ENCODE results near the gene CPNE7. TPM values are rescaled to one million over a fixed set of nuclear protein-coding genes. Genes with fewer than 3 reads are reported as not detected.

The CPNE7 gene
- total and polyA plus RNA-seq, 2 of the 8 experiments (the other 6 are each of a cell fraction or from before 2014, with no cell fraction given), result 10.0 to 23.7 TPM

DNA sequence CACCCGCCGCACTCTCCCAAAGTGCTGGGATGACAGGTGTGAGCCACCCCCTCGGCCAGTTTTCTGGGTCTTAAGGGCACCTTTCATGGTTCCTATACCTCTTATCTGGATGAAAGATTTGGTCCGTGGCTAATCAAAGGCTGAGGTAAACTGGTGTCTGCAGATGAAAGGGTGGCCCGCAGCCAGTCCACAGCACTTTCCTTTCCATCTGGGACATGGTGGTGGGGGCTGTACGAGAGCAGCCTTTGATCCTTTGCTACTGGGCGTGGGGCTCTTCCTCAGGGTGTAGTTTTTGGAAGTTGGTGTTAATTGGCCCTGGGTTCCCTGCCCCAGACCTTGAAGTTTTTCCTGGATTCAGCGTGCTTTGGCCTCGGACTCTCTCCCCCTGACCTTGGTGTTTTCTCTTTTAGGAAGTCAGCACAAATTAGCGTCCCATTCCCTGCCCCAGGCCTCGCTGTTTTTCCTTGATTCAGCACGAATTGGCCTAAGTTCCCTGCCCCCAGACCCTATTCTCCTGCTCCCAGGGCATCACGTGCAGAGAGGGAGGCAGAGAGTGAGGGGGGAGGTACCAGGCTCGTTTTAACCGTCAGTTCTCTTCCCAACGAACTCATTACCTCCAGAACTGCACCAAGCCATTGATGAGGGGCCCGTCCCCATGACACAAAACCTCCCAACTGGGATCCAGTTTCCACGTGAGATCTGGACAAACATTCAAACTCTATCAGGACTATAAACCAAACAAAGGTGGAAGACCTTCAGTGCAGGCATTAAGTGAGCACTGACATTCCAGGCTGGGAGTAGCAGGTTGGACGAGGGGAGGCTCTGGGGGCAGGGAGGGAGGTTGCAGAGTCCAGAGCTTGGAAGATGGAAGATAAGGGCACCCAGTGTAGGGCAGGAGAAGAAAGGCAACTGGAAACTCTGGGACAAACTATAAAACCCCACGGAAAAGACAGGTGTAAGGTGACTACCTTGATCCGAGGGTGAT, 49.5 kb downstream of the CPNE7 start:
- CTCF ChIA-PET (ENCODE audit: partially characterized antibody), result interaction anchor here (5.8 kb wide), 1 partner anchor 10 kb away, joined by 46 read pairs; the partner anchor contains the start of gene DPEP1
- Histone ChIP-seq H3K27me3 (replicated peaks in 1 of 4; ENCODE audit: control insufficient read depth in 3 of 4, extremely low read depth in 1 of 4, insufficient read depth in 3 of 4, low read length in 3 of 4) (peaks cover 0 to 15% (median 7%) of the 10 kb centered on the region in 4 experiments; a peak in 5 of 7 replicates), H2BK15ac (ENCODE audit: low read length) (no peak overlapping the region), H3K79me2 (ENCODE audit: control insufficient read depth in 1 of 2, insufficient read depth in 2 of 2, low read length in 2 of 2) (no peaks in the 10 kb centered on the region), H2BK5ac (ENCODE audit: low read depth, low read length) (no peak overlapping the region), H3K27ac (ENCODE audit: low read depth, low read length) (no peak overlapping the region), H2AK5ac (ENCODE audit: low read depth, low read length) (0 out of 2 replicates have a peak overlapping the region, but pooled peaks have one; percentile 65), H3K4me3 (ENCODE audit: extremely low read depth in 1 of 4, insufficient read depth in 2 of 4, low read depth in 3 of 4, low read length in 4 of 4) (no peak overlapping the region), H4K91ac (replicated peaks; ENCODE audit: insufficient read length, low read length) (no peak overlapping the region), H4K20me1 (replicated peaks in 1 of 2; ENCODE audit: control insufficient read depth in 1 of 2, insufficient read depth in 2 of 2, low read length in 2 of 2) (no peaks in the 10 kb centered on the region), H3K36me3 (ENCODE audit: control insufficient read depth in 2 of 4, insufficient read depth in 4 of 4, low read length in 3 of 4) (no peaks in the 10 kb centered on the region), H2BK20ac (ENCODE audit: low read length) (no peak overlapping the region), H3K4me1 (replicated peaks in 1 of 4; ENCODE audit: control insufficient read depth in 3 of 4, insufficient read depth in 4 of 4, low read length in 3 of 4) (peaks cover 0 to 19% (median 5%) of the 10 kb centered on the region in 4 experiments; a peak in 5 of 7 replicates), H4K8ac (ENCODE audit: extremely low read depth, insufficient read depth, low read length) (peak overlapping the region; percentile 39; the same call in 1 of the 2 replicates), H2BK12ac (ENCODE audit: low read depth, low read length) (0 out of 2 replicates have a peak overlapping the region, but pooled peaks have one; percentile 17), H4K5ac (ENCODE audit: insufficient read length, low read depth, low read length) (no peak overlapping the region), H3K56ac (replicated peaks; ENCODE audit: insufficient read length, low read depth, low read length) (no peak overlapping the region), H2AFZ (ENCODE audit: low read length) (no peak overlapping the region), H3K23me2 (ENCODE audit: low read depth, low read length) (no peaks in the 10 kb centered on the region), H3K9ac (replicated peaks in 1 of 4; ENCODE audit: extremely low read depth in 1 of 4, low read depth in 3 of 4, low read length in 3 of 4) (no peak overlapping the region), H3K4me2 (ENCODE audit: insufficient read depth in 1 of 2, low read depth in 2 of 2, low read length in 2 of 2) (no peak overlapping the region; a peak in 1 of 4 replicates), H3K4ac (replicated peaks; ENCODE audit: insufficient read length, low read depth, low read length) (no peak overlapping the region), H3K23ac (ENCODE audit: insufficient read length) (no peak overlapping the region), H3K14ac (ENCODE audit: insufficient read length) (no peak overlapping the region), H3K18ac (ENCODE audit: extremely low read depth, low read length) (no peak overlapping the region), H3K9me3 (ENCODE audit: insufficient read depth in 2 of 2, low read depth in 1 of 2, low read length in 1 of 2) (peaks cover 0 to 5% of the 10 kb centered on the region in 2 experiments; a peak in 2 of 4 replicates), H2BK120ac (replicated peaks; ENCODE audit: low read depth, low read length) (no peak overlapping the region), H3K79me1 (ENCODE audit: low read depth, low read length) (no peaks in the 10 kb centered on the region)
- DNase-seq (ENCODE audit: low read depth in 1 of 2, low spot score in 2 of 2), result no peak
- no peak for TF ChIP-seq SIRT6 (IDR thresholded peaks at IDR 0.05; ENCODE audit: low read length)
- no peak for TF ChIP-seq CHD2 (IDR thresholded peaks at IDR 0.05; ENCODE audit: low read length)
- TF ChIP-seq GTF2F1 (IDR thresholded peaks at IDR 0.05; ENCODE audit: borderline replicate concordance, low read depth, low read length), result no peak
- TF ChIP-seq JUN (IDR thresholded peaks at IDR 0.05; ENCODE audit: low read depth, low read length), result no peak
- no peak for TF ChIP-seq RNF2 (IDR thresholded peaks at IDR 0.05; ENCODE audit: borderline replicate concordance, low read depth, low read length, missing control alignments, poor library complexity, severe bottlenecking)
- no peak for FAIRE-seq
- 75% methylated on average over 21 of the region's 21 CpGs; no CpG with 5 or more reads in 1 of the 2 experiments for WGBS, 2 experiments (ENCODE audit: extremely low coverage in 1 of 2, insufficient coverage in 1 of 2, insufficient read length in 1 of 2, insufficient replicate concordance in 2 of 2, low coverage in 1 of 2, low lambda C conversion rate in 2 of 2, missing lambda C conversion rate in 1 of 2)
- POLR2A ChIA-PET (ENCODE audit: partially characterized antibody), result no interaction called here

All from H1 (cell line).